ENCODE results near the gene CCDC88C. TPM values are rescaled to one million over a fixed set of nuclear protein-coding genes. Genes with fewer than 3 reads are reported as not detected.
A peak's percentile ranks its signal among the peaks of the same experiment; 100 is the strongest.

The CCDC88C gene
- total and polyA plus RNA-seq, 11 donors = 2.4 to 15.6 (median 4.8) TPM

GRCh38 chr14:91398707-91399106 is 18.9 kb downstream of the CCDC88C start:
- Histone ChIP-seq H3K4me3 (no peak overlapping the region), H3K27me3 (peaks cover 0 to 33% (median 4%) of the 10 kb centered on the region in 9 donors), H3K9me3 (no peaks in the 10 kb centered on the region), H3K27ac (peak overlapping the region in 1 of 12 donors; percentile 78), H3K4me1 (peaks cover 0 to 95% (median 29%) of the 10 kb centered on the region in 12 donors), H3K36me3 (no peaks in the 10 kb centered on the region)
- no peak for ATAC-seq
- no peak for TF ChIP-seq POLR2A (IDR thresholded peaks at IDR 0.05)
- no peak for TF ChIP-seq CTCF (IDR thresholded peaks at IDR 0.05)
- no peak for DNase-seq
- WGBS, 4 donors = 72 to 87% (median 79%) methylated on average over 3 to 6 of the region's 6 CpGs
- intact Hi-C loops (cut with DNase I) = no loop called here

- Histone ChIP-seq H3K4me1 (peaks cover 0 to 96% (median 28%) of the 10 kb centered on the region in 12 donors), H3K9me3 (no peaks in the 10 kb centered on the region), H3K36me3 (no peaks in the 10 kb centered on the region), H3K27ac (peak overlapping the region in 2 of 12 donors; percentile 34 to 78), H3K27me3 (peaks cover 0 to 33% (median 6%) of the 10 kb centered on the region in 9 donors), H3K4me3 (peak overlapping the region in 1 of 12 donors; percentile 34)
- ATAC-seq (no peak), DNase-seq (peak in 1 of 5 donors; percentile 2)
- intact Hi-C loops (cut with DNase I) = no loop called here
- TF ChIP-seq CTCF (IDR thresholded peaks at IDR 0.05) (no peak), POLR2A (IDR thresholded peaks at IDR 0.05) (no peak)
- WGBS, 4 donors = 73 to 80% (median 76%) methylated on average over 8 of the region's 8 CpGs
These were observed 19.5 kb downstream of the CCDC88C start for GRCh38 chr14:91397965-91398591.

- Histone ChIP-seq H3K9me3 (no peaks in the 10 kb centered on the region), H3K4me3 (peak overlapping the region in 1 of 12 donors; percentile 34), H3K27ac (peak overlapping the region in 2 of 12 donors; percentile 34 to 78), H3K4me1 (peaks cover 0 to 95% (median 24%) of the 10 kb centered on the region in 12 donors), H3K36me3 (no peaks in the 10 kb centered on the region), H3K27me3 (peaks cover 0 to 33% (median 6%) of the 10 kb centered on the region in 9 donors)
- intact Hi-C loops (cut with DNase I) = no loop called here
- no peak for TF ChIP-seq CTCF (IDR thresholded peaks at IDR 0.05)
- TF ChIP-seq POLR2A (IDR thresholded peaks at IDR 0.05) = no peak
- 31 to 43% (median 34%) methylated on average over 13 to 15 of the region's 15 CpGs for WGBS, 4 donors
- ATAC-seq = peak in 3 of 4 donors; percentile 45 to 57 (median 46)
- DNase-seq = peak in 1 of 5 donors; percentile 34
These were observed 20.4 kb downstream of the CCDC88C start for GRCh38 chr14:91396959-91397815.
